Retinal pigment epithelial cell (primary cell): ENCODE measurements around the gene FAM83B.
"Not testable (repeated sequence)": the region's sequence is repeated elsewhere in the genome, so short reads cannot be mapped to it uniquely, and the experiment has no call there.

ENCODE experiments used
- DNase-seq: peaks from one replicate; pipeline ENCODE4 v3.0.0-alpha.2; 2010; ENCODE audit warnings: low read depth
- H3K4me3 ChIP-seq: 2 replicates; pipeline ENCODE4 v1.5.1; 2011; ENCODE audit warnings: mild to moderate bottlenecking, low read length, control low read depth, moderate library complexity
- CTCF ChIP-seq: conservative IDR thresholded peaks from 2 replicates; pipeline ENCODE4 v1.5.1; 2011; ENCODE audit warnings: low read depth, low read length, control low read depth, inconsistent platforms

FAM83B gene

GRCh38 chr6:54881067-54881730 is 34.6 kb downstream of the FAM83B start:
- DNase-seq, result no peak
- H3K4me3 ChIP-seq, result no peak overlapping the region
- no peak for TF ChIP-seq CTCF

GRCh38 chr6:54881891-54882290 is 35.3 kb downstream of the FAM83B start:
- DNase-seq, H3K4me3 ChIP-seq: not testable (repeated sequence)

- TF ChIP-seq CTCF, result no peak
- no peak for DNase-seq
- no peak overlapping the region for H3K4me3 ChIP-seq
Measured at GRCh38 chr6:54886932-54887584, 40.5 kb downstream of the FAM83B start.

GRCh38 chr6:54891536-54891935 is 45.0 kb downstream of the FAM83B start:
- no peak for TF ChIP-seq CTCF
- no peak overlapping the region for H3K4me3 ChIP-seq
- DNase-seq, result no peak

GRCh38 chr6:54892831-54893230 is 46.3 kb downstream of the FAM83B start:
- no peak overlapping the region for H3K4me3 ChIP-seq
- DNase-seq, result no peak
- no peak for TF ChIP-seq CTCF

- no peak for DNase-seq
- H3K4me3 ChIP-seq, result no peak overlapping the region
- no peak for TF ChIP-seq CTCF
Measured at GRCh38 chr6:54893818-54894217, 47.2 kb downstream of the FAM83B start.

GRCh38 chr6:54896302-54896701 is 49.7 kb downstream of the FAM83B start:
- no peak overlapping the region for H3K4me3 ChIP-seq
- no peak for TF ChIP-seq CTCF
- no peak for DNase-seq
